ENCODE results near the gene AXL. TPM values are rescaled to one million over a fixed set of nuclear protein-coding genes. Genes with fewer than 3 reads are reported as not detected.
"Not testable (repeated sequence)": the region's sequence is repeated elsewhere in the genome, so short reads cannot be mapped to it uniquely, and the experiment has no call there.

AXL gene
- total RNA-seq, 1 donor from 2014 or later: 4.9 TPM

DNA sequence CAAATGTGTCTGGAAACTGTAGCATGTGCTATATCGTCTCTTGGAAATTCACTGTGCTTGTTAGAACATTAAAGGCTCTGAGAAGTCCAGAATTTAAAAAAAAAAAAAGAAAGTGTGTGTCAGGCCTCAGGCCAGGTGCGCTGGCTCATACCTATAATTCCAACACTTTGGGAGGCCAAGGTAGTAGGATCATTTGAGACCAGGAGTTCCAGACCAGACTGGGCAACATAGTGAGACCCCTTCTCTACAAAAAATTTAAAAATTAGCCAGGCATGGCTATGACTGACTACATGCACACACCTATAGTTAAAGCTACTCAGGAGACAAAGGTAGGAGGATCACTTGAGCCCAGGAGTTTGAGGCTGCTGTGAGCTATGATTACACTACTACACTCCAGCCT lies 50.0 kb downstream of the AXL start:
- DNase-seq (ENCODE audit: low spot score in 2 of 2) (no peak), FAIRE-seq (no peak)

DNA sequence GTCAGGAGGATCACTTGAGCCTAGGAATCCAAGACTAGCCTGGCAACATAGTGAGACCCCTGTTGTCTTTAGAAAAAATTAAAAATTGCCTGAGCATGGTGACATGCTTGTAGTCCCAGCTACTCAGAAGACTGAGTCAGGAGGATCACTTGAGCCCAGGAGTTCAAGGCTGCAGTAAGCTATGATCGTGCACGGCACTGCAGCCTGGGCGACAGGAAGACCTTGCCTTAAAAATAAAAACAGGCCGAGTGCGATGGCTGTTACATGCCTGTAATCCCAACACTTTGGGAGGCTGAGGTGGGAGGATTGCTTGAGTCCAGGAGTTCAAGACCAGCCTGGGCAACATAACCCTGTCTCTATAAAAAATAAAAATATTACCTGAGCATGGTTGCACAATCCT lies 50.5 kb downstream of the AXL start:
- DNase-seq (ENCODE audit: low spot score in 2 of 2) (no peak), FAIRE-seq (no peak)

DNA sequence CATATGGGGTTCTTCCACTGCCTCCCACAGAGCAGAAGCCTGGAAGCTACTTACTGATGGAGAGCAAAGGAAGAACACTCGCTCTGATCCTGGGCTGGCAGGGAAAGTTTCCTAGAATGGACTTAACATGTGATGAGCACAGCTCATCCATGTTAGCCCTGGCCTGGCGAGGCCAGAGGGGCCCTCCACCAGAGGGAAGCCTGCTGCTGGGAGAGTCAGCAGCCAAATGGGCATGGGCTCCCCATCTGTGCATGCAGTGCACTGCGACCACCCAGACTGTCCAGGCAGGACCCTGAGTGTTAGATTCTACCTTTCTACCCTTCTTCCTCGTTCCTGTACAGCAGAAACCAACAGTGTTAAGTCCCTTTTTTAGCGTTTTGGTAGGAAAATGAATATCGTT lies 54.1 kb downstream of the AXL start:
- no peak for FAIRE-seq
- no peak for DNase-seq (ENCODE audit: low spot score in 2 of 2)

DNA sequence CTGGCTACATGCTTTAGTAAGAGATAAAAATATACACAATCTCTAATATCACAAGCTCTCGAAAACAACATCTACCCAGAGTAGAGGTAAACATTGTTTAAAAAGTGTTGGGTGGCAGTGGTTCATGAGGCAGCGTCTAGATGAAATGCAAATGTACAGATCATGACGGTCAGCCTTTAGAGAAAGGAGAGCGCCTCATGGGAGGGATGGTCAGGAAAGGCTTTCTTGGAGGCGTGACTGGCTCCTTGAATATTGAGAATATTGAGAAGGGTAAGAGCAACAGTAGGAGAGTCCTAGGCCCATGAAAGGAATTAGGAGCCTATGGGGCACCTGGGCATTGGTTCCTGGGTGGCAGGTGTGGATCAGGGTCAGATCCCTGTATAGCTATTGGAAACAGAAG lies 55.8 kb downstream of the AXL start:
- FAIRE-seq: no peak

DNA sequence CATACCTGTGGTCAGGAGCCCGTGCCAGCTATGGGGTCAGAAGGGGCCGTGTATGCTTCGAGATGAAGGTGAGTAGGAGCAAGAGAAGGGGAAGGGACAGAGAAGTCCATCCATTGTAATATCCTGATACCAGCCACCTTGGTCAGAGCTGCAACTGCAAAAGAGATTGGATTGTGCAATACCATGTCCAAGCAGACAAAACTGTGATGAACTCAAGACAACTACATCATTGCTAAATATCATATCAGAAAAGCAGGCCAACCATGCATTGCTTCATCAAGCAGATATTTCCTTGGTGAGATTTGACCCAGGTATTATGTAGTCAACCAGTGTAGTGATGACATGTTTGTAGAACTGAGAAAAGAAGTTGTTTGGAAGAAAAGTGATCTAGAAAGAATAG lies 57.2 kb downstream of the AXL start:
- no peak for FAIRE-seq
- no peak for DNase-seq (ENCODE audit: low spot score in 2 of 2)

More for the DNA sequence above, 55.8 kb downstream of the AXL start:
- DNase-seq (ENCODE audit: low spot score in 2 of 2): no peak

DNA sequence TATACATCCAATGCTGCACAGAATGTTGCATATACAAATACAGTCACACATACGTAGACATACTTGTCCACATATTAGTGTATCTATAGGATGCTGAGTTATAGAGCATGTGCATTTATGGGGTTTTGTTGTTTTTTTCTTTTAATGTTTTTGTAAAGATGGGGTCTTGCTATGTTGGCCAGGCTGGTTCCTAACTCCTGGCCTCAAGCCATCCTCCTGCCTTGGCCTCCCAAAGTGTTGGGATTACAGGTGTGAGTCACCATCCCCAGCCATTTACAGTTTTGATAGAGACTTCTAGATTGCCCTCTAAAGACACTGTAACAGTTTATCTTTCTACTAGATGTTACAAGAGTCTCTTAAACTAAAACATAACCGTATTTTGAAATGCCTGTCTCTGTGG lies 59.5 kb downstream of the AXL start:
- DNase-seq (ENCODE audit: low spot score in 2 of 2) (no peak), FAIRE-seq (no peak)

DNA sequence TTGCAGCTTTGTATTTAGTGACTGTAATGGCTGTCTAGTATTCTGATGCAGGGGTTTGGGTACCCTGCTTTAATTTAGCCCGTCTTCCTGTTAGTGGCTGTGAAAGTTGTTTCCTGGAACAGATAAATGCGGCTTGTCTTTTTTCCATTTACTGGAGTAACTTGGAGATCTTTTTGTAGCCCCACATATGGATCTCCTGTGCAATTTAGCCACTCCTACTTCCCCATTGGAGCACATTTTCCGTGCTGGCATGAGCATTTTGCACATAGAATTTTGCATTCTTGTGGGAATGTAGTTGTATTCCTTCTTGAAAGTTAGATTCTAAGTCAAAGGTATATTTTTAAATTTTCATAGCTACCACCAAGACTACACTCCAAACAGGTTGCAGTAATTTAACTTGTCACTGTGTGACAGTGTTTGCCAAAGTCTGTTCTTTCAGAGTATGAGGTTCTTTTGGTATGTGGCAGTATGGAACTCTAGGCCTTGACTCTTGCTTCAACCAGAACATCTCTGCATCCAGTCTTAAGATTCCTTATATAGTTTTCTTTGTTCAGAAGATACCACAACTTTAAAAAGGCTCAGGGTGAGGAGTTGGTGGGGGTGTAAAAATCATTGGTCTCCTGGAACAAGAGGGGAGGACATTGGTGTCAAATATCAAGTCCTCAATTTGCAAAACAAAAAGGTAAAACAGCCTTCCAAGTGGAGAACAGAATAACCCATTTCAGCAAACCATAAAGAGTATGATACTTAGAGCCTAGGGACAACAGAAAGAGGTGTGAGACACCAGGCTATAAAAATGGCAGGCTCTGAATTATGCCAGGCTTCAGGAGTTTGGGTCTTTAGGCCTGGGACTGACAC lies 69.9 kb downstream of the AXL start:
- FAIRE-seq: no peak
- DNase-seq (ENCODE audit: low spot score in 2 of 2): no peak

DNA sequence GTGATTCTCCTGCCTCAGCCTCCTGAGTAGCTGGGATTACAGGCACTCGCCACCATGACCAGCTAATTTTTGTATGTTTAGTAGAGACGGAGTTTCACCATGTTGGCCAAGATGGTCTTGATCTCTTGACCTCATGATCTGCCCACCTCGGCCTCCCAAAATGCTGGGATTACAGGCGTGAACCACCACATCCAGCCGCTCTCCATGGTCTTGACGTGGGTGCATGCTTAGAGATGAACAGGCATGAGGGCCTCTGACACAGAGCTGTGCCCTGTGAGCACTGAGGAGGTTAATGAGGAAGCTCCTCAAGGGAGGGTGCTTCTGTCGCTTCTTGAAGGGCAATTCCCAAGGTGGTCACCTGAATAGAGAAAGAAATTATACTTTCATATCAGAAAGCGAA lies 70.8 kb downstream of the AXL start:
- DNase-seq (ENCODE audit: low spot score in 2 of 2); FAIRE-seq: not testable (repeated sequence)

DNA sequence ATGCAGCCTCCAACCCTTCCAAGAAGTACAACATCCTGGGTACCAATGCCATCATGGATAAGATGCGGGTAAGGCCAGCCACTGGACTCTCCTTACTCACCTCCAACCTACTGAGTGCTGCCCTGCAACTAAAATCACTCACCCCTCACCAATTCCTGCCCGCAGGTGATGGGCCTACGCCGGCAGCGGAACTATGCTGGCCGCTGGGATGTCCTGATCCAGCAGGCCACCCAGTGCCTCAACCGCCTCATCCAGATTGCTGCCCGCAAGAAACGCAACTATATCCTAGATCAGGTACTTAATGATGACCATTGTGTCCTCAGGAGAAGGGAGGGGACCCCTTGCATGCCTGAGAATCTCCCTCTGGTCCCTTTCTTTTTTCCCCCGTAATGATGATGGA lies 75.4 kb downstream of the AXL start:
- DNase-seq (ENCODE audit: low spot score in 2 of 2) (no peak), FAIRE-seq (no peak)

DNA sequence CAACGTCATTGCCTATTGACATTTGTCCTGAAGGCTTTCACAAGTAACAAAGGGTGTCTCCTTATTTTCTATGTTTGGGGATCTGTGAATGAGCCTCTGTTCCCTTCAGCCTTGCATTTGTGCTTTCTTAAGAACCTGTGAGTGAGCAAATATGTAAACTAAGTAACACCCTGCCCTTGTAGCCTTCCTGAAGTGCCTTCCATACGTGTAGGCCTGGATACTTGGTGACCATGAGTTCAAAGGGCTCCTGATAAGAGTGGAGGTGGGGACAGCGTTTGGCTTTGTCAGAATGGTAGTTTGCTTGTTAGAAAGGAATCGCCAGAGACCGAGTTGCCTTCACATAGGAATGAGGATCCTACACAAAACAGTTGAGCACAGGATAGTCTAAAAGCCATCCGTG lies 76.5 kb downstream of the AXL start:
- no peak for DNase-seq (ENCODE audit: low spot score in 2 of 2)
- FAIRE-seq: no peak

DNA sequence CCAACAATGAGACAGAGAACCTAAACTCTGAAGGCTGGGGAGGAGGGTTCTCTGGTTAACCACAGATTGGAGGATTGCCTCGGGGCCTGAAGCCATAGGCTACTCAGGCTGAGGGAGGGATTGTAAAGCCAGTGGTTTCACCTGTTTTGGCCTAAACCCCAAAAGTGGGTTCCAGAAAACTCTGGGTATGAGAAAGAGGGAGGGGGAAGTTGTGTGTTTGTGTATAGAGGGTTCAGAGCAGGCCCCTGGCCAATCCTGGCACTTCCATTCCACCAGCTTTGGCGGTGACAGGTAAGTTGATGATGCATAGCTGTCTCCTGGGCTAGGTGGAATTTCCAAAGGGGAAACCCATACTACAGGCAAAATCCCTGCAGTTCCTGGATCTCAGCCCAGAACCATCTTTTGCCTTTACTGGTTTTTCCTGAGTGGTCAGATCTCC lies 77.4 kb downstream of the AXL start:
- no peak for FAIRE-seq
- DNase-seq (ENCODE audit: low spot score in 2 of 2): no peak

DNA sequence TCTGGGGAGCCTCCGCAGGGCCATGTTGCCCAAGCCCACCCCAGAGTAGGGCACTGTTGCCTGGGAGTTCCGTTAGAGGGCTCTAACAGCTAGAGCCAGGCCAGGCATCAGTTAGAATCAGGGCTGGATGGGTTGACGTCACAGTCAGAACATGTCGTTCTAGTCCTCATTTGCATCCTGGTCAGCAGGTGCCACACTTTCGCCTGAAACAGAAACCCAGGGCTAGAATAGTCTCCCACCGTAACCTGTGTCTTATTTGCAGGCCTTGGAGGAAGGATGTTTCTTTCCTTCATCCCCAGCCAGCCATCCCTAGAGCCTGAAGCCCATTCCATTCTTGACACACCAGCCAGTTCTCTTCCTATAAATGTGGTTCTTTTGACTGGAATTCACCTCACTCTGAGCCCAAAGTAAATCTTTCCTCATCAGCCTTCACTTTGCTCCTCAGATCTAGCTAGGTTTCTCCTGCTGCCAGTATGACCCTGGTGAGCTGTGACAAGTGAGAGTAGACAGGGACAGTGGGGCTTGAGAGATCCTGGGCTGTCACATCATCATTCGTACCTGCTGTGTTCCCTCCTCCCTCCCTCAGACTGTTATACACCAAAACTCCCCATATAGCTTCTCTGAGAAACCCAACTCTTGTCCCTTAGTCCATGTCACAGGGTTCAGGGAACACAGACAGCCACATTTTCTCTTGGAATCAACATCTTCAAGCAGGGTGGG lies 78.8 kb downstream of the AXL start:
- FAIRE-seq: no peak
- no peak for DNase-seq (ENCODE audit: low spot score in 2 of 2)

DNA sequence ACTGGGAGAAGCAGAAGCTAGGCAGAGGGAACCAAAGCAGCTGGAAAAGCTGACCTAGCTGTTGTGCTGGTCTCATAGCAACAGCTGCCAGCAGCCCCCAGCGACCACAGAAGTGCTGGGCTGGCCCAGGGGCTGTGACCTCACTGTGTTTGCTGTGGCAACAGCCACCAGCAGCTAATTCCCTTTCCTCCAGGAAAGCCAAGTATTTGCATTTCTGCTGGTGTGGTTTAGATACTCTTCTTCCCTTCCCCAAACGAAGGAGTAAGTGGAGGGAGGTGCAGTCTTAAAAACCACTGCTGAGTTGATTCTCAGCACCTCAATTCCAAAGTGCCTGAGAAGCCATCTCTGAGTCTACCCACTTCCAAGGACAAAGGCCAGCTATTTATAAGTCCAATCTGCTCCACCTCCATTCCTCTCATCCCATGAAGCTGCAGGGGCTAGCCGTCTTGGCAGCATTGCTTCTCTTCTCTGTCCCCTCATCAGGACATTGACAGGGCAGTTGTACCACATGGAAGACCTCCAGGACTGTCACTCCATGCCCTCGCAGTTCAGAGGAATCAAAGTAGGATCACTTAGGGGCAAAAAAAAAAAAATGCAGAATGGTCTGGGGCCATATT lies 79.4 kb downstream of the AXL start:
- DNase-seq (ENCODE audit: low spot score in 2 of 2) (peak in 1 of 2 donors; percentile 46), FAIRE-seq (no peak)

DNA sequence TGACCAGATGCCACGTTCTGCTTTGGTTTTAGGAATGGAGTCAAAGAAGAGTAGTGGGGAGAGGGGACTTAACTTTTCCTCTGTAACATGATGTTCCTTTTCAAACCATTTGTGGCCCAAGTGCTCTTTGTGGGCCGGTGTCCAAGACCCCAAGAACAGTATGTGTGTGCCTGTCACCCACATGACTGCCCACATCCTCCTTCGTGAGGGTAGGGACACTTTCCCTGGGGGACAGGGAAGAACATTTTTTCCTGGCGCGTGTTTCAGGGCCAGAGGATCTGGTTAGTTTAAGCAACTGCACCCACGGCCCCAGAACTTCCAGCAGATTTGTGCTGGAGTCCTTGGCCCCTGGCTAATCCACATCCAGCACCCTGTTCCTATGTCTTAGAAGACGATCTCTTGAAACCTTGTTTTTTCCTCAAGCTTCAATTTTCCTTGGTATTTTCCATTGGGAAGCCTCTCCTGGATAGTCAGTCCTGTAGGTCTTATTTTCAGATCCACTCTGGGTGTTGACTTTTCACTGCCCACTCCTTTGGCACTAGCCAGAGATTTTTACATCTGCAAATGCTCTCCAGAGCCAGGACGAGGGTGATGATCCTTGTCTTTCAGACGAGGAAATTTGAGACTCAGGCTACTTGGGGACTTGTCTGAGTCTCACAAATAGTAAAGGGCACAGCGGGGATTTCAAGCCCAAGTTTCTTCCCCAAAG lies 80.2 kb downstream of the AXL start:
- FAIRE-seq: no peak
- DNase-seq (ENCODE audit: low spot score in 2 of 2): no peak

DNA sequence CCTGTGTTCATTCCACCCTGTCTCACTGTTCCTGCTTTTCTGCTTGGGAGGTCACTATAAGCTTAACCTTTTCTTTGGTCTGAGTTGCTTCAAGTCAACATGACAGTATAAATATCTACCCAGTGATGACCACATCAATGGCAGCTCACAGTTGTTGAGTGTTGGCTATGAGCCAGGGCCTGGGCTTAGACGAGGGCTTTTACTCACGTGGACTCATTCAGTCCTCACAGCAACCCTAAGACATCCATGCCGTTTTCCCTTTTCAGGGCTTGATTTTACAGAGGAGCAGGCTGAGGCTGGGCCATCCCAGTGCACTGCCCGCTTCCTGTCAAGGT lies 80.7 kb downstream of the AXL start:
- DNase-seq (ENCODE audit: low spot score in 2 of 2) (peak in 1 of 2 donors; percentile 66), FAIRE-seq (no peak)

DNA sequence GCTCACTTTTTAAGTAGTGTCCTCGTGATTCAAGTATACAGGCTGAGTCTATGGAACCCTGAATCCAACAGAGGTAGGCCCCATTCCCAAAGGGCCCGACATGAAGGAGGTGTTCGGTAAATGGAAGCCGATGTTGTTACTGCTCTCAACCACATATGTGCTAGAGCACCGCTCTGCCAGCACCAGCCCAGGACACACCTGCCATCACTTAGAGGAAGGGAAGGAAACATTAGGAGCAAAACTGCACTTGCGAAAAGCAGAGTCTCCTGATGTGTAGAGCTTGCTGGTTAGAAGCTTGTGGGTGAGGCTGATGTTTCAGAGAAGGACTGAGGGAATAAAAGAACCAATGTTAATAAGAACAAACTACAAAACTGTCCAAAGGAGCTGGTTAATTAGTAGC lies 81.5 kb downstream of the AXL start:
- DNase-seq (ENCODE audit: low spot score in 2 of 2) (no peak), FAIRE-seq (no peak)

DNA sequence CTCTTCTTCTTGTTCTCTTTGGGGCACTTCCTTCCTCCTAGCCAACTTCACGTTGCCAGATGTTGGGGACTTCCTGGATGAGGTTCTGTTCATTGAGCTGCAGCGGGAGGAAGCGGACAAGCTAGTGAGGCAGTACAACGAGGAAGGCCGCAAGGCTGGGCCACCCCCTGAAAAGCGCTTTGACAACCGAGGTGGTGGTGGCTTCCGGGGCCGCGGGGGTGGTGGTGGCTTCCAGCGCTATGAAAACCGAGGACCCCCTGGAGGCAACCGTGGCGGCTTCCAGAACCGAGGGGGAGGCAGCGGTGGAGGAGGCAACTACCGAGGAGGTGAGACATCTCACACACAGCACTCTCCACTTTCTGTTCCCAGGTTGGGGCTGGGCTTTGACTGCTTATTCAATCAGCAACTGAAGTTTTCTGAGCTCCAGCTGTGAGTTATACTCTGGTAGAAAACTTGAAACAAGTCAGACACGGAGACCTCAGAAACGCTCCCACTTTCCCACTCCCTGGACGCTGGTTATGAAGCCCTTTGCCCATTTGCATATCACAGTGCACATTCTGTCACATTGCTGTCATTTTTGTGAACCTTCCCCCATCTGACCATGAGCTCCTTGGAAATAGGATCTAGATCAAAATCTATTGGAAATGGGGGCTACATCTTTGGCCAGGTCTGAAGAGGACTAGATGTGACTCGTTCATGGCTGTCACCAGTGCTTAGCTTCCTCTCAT lies 83.8 kb downstream of the AXL start:
- DNase-seq (ENCODE audit: low spot score in 2 of 2) (no peak), FAIRE-seq (no peak)

DNA sequence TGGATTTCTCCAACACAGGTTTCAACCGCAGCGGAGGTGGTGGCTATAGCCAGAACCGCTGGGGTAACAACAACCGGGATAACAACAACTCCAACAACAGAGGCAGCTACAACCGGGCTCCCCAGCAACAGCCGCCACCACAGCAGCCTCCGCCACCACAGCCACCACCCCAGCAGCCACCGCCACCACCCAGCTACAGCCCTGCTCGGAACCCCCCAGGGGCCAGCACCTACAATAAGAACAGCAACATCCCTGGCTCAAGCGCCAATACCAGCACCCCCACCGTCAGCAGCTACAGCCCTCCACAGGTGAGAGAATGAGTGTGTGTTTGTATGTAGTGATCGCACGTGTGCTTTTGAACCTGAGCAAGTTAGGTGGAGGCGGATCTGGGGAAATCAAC lies 84.9 kb downstream of the AXL start:
- no peak for DNase-seq (ENCODE audit: low spot score in 2 of 2)
- FAIRE-seq: no peak

DNA sequence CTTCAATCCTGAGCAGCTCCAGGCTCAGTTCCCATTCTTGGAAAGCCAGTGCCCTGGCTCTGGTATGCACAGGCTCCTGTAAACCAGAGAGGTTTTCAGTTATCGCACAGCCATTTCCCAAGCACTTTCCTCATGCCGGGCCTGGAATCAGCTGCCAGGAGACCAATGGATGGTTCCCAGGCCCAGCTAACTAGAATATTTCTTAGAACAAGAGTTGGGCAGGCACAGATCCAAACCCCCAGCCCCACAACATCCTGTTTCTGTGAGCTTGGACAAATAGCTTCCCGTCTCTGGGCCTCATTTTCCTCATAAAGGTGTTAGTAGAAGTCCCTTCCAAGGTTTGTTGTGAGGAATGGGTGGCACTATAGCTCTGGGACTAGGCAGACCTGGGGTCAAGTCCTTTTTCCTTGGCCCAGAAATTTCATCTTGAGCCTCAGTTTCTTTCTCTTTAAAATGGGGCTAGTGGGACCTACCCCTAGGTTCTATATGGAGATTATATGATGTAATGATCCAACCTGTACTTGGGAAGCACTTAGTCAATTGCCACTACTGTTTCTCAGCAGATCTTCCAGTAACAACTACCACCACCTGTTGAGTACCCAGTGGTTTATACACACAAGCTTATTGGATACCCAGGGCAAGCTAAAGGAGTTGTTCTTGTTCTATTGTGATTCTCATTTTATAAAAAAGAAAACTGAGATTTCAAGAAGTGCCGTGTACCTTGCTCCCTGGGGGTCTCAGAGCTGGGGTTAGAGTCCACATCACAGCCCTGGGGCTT lies 85.9 kb downstream of the AXL start:
- DNase-seq (ENCODE audit: low spot score in 2 of 2): no peak
- FAIRE-seq: no peak

All from frontal cortex (tissue), 4 donors.